ENCODE results near the gene LPP. TPM values are rescaled to one million over a fixed set of nuclear protein-coding genes. Genes with fewer than 3 reads are reported as not detected.

LPP gene
- total and polyA plus RNA-seq, 10 of the 15 experiments (the other 5 are each of a cell fraction or from before 2014, with no cell fraction given): under 0.01 to 0.62 (median 0.03) TPM

GRCh38 chr3:188577539-188577938 is 423.6 kb downstream of the LPP start:
- H3K4me3 ChIP-seq: no peak overlapping the region
- BruUV-seq (replicated peaks): no TSS peak
- H3K79me2 ChIP-seq (ENCODE audit: control insufficient read depth, insufficient read depth, low read length): no peaks in the 10 kb centered on the region
- RAD21 ChIA-PET (ENCODE audit: unreplicated experiment): no interaction called here
- H4K20me1 ChIP-seq (ENCODE audit: control insufficient read depth, insufficient read depth): no peaks in the 10 kb centered on the region
- POLR2A ChIA-PET: no interaction called here
- no peak for TF ChIP-seq PBX3 (IDR thresholded peaks at IDR 0.05; ENCODE audit: insufficient replicate concordance, low read depth, low read length)
- no peak for TF ChIP-seq E2F8 (IDR thresholded peaks at IDR 0.05; ENCODE audit: low read depth, partially characterized antibody)
- TF ChIP-seq ZBED1 (IDR thresholded peaks at IDR 0.05; ENCODE audit: borderline replicate concordance): no peak
- TF ChIP-seq NR2F1 (conservative IDR thresholded peaks at IDR 0.05): no peak
- TF ChIP-seq TCF12 (IDR thresholded peaks at IDR 0.05; ENCODE audit: low read depth, low read length): no peak
- TF ChIP-seq ZNF217 (IDR thresholded peaks at IDR 0.05): no peak
- no peak for TF ChIP-seq PRDM15 (CRISPR knock-in tag; IDR thresholded peaks at IDR 0.05)
- no peak for TF ChIP-seq MEF2B (IDR thresholded peaks at IDR 0.05; ENCODE audit: partially characterized antibody, poor library complexity, severe bottlenecking)
- no peak for TF ChIP-seq MXI1 (IDR thresholded peaks at IDR 0.05; ENCODE audit: low read depth, low read length)
- TF ChIP-seq PAX5 (IDR thresholded peaks at IDR 0.05; ENCODE audit: borderline replicate concordance, low read depth, low read length): no peak
- TF ChIP-seq RB1 (IDR thresholded peaks at IDR 0.05; ENCODE audit: borderline replicate concordance): no peak
- TF ChIP-seq BCL11A (IDR thresholded peaks at IDR 0.05; ENCODE audit: low read depth, low read length): no peak
- TF ChIP-seq SRF (IDR thresholded peaks at IDR 0.05; ENCODE audit: low read depth in 2 of 2, low read length in 2 of 2): no peak
- CTCF ChIA-PET: no interaction called here
- in situ Hi-C loops (cut with MboI) (no loop called here), intact Hi-C loops (cut with micrococcal nuclease; ENCODE audit: unreplicated experiment) (no loop called here)
- H3K27me3 ChIP-seq (replicated peaks in 1 of 2; ENCODE audit: control insufficient read depth in 2 of 2, insufficient read depth in 2 of 2, low read length in 1 of 2): no peaks in the 10 kb centered on the region; a peak in 1 of 4 replicates
- DNase-seq (ENCODE audit: low read depth, low spot score) (no peak), ATAC-seq (no peak), FAIRE-seq (no peak)
- H2AFZ ChIP-seq (ENCODE audit: control insufficient read depth, low read depth, low read length): no peak overlapping the region
- no peak overlapping the region for H3K4me2 ChIP-seq (ENCODE audit: control insufficient read depth, insufficient read depth)
- no peaks in the 10 kb centered on the region for H3K4me1 ChIP-seq (ENCODE audit: control insufficient read depth, insufficient read depth, low read length)
- H3K36me3 ChIP-seq (ENCODE audit: control insufficient read depth in 2 of 2, insufficient read depth in 2 of 2, low read length in 1 of 2): no peaks in the 10 kb centered on the region
- no peaks in the 10 kb centered on the region for H3K9me3 ChIP-seq (replicated peaks; ENCODE audit: control insufficient read depth, insufficient read depth, low read length)
- SMC1A ChIA-PET (ENCODE audit: uncharacterized antibody, unreplicated experiment): no interaction called here
- no peak overlapping the region for H3K9ac ChIP-seq (ENCODE audit: control insufficient read depth, insufficient read depth, low read length)
- WGBS (ENCODE audit: insufficient coverage, insufficient replicate concordance, low lambda C conversion rate, missing lambda C conversion rate): 63% methylated on average over 1 of the region's 3 CpGs
- no peak overlapping the region for H3K27ac ChIP-seq (ENCODE audit: control insufficient read depth, insufficient read depth)

Measured in GM12878 (cell line).